Stimulated activated CD4-positive, alpha-beta T cell treated with anti-CD3 and anti-CD28 coated beads, Interleukin-12 subunit alpha, Interleukin-12 subunit beta, amount 100 ng/mL, for 24 hours (primary cell): ENCODE data around the gene TPBGL.
"Not testable (repeated sequence)": the region's sequence is repeated elsewhere in the genome, so short reads cannot be mapped to it uniquely, and the experiment has no call there.

Source experiments
- DNase-seq, 2 experiments: peaks; one replicate each; pipeline ENCODE4 v3.0.0-alpha.2; 2020; ENCODE audit warnings: low read depth in 2 of 2

TPBGL gene

GRCh38 chr11:75272821-75273301 lies 32.3 kb downstream of the TPBGL start:
- DNase-seq, result no peak

DNA sequence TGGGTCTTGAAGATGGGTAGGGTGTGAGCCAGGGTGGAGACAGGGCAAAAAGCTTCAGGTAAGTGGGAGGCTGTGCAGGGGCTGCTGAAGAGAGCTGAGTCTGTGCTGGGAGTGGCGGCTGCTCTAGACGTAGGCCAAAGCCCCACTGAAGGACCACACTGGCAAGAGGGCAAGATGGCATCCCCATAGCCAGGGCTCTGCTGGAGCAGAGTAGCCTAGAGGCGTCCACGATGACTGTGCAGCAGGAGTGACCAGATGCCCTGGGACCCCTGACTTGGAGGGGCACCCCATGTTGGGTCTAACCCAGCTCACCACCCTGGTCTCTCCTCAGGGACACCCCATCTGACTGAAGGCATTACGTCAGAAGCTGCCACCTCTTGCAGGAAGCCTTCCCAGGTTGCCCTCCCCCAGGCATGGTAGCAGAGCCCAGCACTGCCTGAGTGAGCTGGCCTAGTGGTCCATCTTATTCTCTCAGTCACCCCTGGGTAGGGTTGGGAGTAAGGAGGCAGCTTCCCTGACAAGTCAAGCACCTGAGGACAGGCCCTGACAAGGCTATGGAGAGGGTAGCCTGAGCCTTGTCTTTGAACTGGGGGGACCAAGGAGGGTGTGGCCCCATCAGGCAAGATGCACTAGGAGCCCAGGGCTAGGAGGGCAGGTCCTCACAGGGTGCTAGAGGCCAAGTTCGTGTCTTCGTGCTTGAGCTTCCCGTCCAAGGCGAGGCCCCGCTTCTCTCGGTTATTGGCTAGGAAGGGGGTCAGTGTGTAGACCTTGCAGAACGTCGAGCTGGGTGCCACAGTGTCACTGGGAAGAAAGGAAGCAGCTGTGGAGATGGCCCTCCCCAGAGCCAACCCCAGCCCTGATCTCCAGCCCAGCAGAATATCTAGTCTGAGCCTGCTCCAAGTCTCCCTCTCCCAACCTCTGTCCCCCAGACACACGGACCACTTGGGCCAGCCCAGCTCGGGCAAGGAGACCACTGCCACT lies 33.1 kb downstream of the TPBGL start:
- no peak for DNase-seq

GRCh38 chr11:75274716-75275115 lies 34.1 kb downstream of the TPBGL start:
- not testable (repeated sequence) for DNase-seq

- DNase-seq, result peak; percentile 20 to 39
Observed at GRCh38 chr11:75275581-75275980, 35.0 kb downstream of the TPBGL start.

- no peak for DNase-seq
Observed at GRCh38 chr11:75276186-75276585, 35.6 kb downstream of the TPBGL start.

- no peak for DNase-seq
Observed at GRCh38 chr11:75276686-75277085, 36.1 kb downstream of the TPBGL start.

DNA sequence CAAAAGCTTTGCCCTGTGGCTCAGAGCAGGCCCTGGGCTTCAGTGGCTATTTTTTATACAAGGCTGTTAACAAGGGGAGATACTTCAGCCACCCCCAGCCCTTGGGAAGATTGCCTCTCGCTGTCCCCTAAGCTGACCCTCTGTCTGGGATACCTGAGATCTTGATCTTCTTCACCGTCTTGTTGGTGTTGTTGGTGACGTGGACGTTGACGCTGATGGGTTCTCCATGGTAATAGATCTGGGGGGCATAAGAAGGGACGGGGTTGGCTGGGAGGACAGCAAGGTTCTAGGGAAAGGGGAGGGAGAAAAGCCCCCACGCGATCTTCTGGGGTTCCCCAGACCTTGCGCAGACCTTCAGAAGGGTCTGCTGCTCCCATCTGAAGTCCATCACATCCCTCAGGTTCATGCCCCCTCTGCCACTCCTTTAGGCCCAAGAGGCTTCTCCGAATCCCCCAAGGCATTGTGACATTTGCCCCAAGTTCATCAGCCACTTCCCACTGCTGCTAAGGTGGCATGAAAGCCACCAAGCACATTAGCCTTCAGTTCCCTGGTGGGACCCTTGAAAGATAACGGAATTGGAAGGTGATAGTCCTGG lies 36.7 kb downstream of the TPBGL start:
- no peak for DNase-seq

DNA sequence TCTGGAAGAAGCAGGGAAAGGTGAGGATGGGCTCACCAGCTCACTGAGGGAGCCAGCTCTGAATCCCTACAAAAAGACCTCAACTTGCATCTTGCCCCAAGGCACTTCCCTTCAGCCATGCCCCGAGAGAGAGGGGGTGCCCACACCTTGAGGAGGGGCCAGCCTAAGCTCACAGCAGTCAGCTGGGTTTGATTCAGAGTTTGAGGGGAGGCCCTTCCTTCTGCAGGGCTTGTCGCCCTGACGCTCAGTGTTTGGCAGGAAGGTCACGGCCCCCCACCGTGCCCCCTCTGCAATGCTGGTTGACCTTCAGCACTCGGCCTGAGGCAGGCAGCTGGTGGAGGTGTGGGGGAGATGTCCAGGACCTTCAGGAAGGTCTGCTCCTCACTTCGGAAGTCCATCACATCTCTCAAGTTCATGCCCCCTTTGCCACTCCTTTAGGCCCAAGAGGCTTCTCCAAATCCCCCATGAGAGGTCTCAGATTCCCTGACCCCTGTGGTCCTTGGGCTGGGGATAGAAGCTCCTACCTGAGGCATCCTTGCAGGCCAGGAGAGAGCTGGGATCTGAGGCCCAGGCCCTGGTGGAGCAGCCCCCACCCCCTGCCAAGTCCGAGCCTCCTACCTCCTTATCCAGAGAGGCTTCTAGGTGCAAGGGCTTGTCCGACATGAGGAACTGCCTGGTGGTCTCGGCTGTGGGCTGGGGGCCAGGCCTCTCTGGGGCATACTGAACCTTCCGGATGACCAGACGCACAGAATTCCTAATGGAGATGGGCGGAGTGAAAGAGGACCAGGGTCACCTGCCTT lies 37.6 kb downstream of the TPBGL start:
- DNase-seq, result no peak

- DNase-seq, result no peak
Observed at GRCh38 chr11:75279273-75279672, 38.7 kb downstream of the TPBGL start.

DNA sequence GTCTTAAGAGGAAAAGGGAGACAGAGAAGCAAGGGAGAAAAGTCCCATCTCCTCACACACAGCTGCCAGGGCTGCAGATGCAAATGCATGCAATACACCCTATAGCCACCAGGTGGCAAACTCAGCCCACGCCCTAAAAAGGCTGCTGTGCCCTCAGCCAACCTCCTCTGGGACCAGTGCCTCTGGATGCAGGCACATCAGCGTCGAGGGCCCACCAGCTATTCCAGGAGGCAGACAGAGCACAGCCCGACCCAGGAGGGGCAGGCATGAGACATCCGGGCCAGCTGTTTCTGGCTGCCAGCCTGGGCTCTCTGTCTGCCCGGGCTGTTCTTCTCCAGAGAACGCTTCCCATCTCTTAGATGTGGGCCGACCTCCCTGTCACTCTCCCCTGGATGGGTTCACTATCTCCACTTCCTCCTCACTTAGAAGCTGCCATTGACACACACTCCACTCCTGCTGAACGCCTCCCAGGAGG lies 39.7 kb downstream of the TPBGL start:
- peak; percentile 52 to 70 for DNase-seq

DNA sequence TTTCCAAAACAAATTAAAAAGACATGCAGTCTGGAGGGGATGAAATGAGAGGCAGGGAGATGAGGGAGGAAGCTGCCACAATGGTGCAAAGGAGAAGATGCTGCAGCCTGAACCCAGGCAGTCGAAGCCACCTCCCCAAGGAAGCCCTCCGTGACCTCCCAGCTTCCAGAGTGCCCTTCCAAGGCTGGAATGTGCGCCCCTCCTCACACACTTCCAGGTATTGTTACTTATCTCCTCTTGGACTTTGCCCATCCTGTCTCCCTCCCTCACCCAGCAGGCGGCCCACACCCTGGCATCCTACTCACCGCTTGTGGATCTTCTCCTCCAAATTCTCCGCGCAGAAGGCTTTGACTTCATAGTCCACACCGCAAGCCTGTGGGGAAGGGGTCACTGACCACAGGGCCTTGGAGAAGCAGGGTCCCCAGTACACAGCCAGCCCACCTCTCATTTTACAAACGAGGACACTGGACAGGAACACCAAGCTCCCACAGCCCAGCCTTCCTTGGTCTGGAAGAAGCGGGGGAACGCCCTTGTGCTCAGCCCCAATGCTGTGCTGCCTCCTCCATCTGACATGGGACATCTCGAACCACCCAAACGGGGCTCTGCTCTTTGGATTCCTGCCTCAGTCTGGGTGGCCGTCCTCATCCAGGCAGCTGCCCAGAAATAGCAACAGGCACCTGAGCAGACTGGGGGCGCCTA lies 40.3 kb downstream of the TPBGL start:
- no peak for DNase-seq

GRCh38 chr11:75281469-75282095 lies 41.0 kb downstream of the TPBGL start:
- no peak for DNase-seq

- no peak for DNase-seq
Observed at GRCh38 chr11:75283391-75283931, 42.9 kb downstream of the TPBGL start.

DNA sequence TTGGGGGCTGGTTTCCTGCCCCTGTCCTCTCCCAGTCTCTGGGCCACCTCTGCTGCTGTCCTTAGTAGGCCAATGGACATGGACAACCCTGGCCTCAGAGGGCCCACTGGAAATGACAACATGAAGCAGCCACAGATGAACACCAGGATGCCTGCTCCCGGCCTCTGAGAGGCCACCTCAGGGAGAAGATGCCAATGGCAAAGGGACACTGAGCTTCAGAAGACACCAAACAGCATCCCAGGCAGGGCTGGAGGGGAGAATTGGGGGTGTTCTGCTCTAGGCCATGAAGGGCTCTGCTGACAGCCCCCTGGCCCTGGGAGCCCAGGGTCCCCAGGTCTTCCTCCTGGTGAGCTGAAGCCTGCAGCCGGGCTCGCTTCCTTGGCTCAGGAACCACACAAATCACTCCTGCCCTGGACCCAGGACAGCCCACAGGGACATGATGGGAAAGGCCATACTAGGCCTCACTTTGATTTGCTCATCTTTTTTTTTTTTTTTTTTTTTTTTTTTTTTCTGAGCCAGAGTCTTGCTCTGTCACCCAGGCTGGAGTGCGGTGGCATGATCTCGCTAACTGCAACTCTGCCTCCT lies 45.3 kb downstream of the TPBGL start:
- no peak for DNase-seq

- no peak for DNase-seq
Observed at GRCh38 chr11:75286826-75287465, 46.4 kb downstream of the TPBGL start.

- no peak for DNase-seq
Observed at GRCh38 chr11:75287579-75287978, 47.0 kb downstream of the TPBGL start.

DNA sequence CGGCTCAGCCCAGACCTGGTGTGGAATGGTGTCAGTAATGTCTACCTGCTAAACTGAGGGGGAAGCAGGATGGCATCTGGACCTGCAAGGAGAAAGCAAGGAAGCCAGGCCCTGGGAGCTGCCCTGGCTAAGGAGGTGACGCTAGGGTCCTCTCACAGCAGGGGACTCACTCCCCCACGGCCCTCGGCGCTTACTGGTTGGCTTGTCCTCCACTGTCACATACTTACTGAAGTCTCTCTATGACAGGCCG lies 48.9 kb downstream of the TPBGL start:
- DNase-seq, result no peak

GRCh38 chr11:75289919-75290318 lies 49.3 kb downstream of the TPBGL start:
- DNase-seq, result no peak

DNA sequence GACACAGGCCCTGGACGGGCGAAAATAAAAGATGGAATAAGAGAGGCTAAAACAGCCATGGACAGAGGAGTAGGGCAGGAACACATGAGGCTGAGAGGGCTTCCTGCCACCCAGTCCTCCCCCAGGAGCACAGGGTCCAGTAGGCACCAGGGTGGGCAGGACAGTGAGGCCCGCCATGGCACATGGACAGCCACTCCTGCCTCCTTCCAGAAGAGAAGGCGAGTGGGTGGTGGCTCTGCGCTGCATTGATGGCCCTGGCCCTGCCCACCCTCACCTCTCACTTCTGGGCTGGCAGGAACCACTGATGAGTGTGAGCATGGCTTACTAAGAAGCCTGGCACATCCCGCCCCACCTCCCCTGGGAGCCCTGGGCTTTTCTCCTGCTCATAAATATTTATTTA lies 51.2 kb downstream of the TPBGL start:
- DNase-seq, result no peak

DNA sequence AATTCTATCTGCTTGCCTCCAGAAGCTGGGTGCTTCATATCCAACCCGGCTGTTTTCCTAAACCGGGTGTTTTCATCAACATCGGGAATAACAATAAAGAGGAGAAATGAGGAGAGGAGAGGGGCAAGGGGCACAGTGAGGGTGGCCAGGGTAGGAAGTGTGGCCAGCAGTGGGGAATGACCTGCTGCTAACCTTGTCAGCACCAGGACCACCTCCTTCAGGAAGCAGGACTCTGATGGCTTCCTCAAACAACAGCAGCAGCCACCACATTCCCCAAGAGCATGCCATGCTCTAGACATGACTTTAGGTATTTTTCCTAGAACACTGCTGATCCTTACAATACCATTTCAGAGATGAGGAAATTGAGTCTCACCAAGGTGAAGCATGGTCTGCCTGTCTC lies 52.4 kb downstream of the TPBGL start:
- DNase-seq, result no peak
